Loucy (cell line): ENCODE data around the gene BLTP2.

Experiments used
- H2AFZ ChIP-seq: fragments of 200-600 bp; sonication (generic); 2 replicates; pipeline ENCODE4 v1.6.0; 2016; ENCODE audit warnings: antibody characterized with exemption, mild to moderate bottlenecking, low read length, moderate library complexity
- H3F3A ChIP-seq: fragments of 200-600 bp; 2 replicates; pipeline ENCODE4 v1.6.0; 2016; ENCODE audit warnings: antibody characterized with exemption, low read depth, mild to moderate bottlenecking
- H3K27me3 ChIP-seq: fragments of 200-600 bp; sonication (generic); 2 replicates; pipeline ENCODE4 v1.6.1; 2014; ENCODE audit warnings: low read length, mild to moderate bottlenecking; ENCODE audit not compliant: insufficient read depth, poor library complexity, severe bottlenecking
- H3K36me3 ChIP-seq: fragments of 200-600 bp; sonication (generic); 2 replicates; pipeline ENCODE4 v1.6.1; 2016; ENCODE audit warnings: low read length; ENCODE audit not compliant: insufficient read depth
- H3K4me1 ChIP-seq: fragments of 200-600 bp; sonication (generic); 2 replicates; pipeline ENCODE4 v1.5.1; 2014; ENCODE audit warnings: low read length, mild to moderate bottlenecking; ENCODE audit not compliant: insufficient read depth, poor library complexity, severe bottlenecking
- H3K4me2 ChIP-seq: fragments of 200-600 bp; sonication (generic); 2 replicates; pipeline ENCODE4 v1.6.0; 2014; ENCODE audit warnings: antibody characterized with exemption, low read length, low read depth, mild to moderate bottlenecking; ENCODE audit not compliant: poor library complexity, severe bottlenecking
- H3K4me3 ChIP-seq: fragments of 200-600 bp; sonication (generic); 2 replicates; pipeline ENCODE4 v1.5.1; 2014; ENCODE audit warnings: low read length, mild to moderate bottlenecking, mixed read lengths; ENCODE audit not compliant: poor library complexity, severe bottlenecking
- H3K79me2 ChIP-seq: fragments of 200-600 bp; sonication (generic); 2 replicates; pipeline ENCODE4 v1.6.1; 2014; ENCODE audit warnings: low read length; ENCODE audit not compliant: insufficient read depth
- H3K9ac ChIP-seq: fragments of 200-600 bp; sonication (generic); 2 replicates; pipeline ENCODE4 v1.6.0; 2014; ENCODE audit warnings: mild to moderate bottlenecking, low read depth, low read length, moderate library complexity; ENCODE audit not compliant: poor library complexity, severe bottlenecking
- H3K9me2 ChIP-seq: fragments of 200-600 bp; sonication (generic); replicated peaks from 2 replicates; pipeline ENCODE4 v1.6.1; 2016; ENCODE audit warnings: low read depth, low read length, mixed read lengths
- H3K9me3 ChIP-seq: fragments of 200-600 bp; sonication (generic); 2 replicates; pipeline ENCODE4 v1.6.1; 2014; ENCODE audit warnings: mild to moderate bottlenecking, antibody characterized with exemption, low read length, low read depth; ENCODE audit not compliant: insufficient read depth
- H4K20me1 ChIP-seq: fragments of 200-600 bp; sonication (generic); 2 replicates; pipeline ENCODE4 v1.6.0; 2014; ENCODE audit warnings: antibody characterized with exemption, low read length, mild to moderate bottlenecking; ENCODE audit not compliant: insufficient read depth, poor library complexity, severe bottlenecking
- CTCF ChIP-seq: fragments of 200-600 bp; sonication (generic); conservative IDR thresholded peaks from 2 replicates; pipeline ENCODE4 v1.5.1; 2014; ENCODE audit warnings: mild to moderate bottlenecking, antibody characterized with exemption, low read length
- EZH2phosphoT487 ChIP-seq: fragments of 200-600 bp; IDR thresholded peaks from 2 replicates; pipeline ENCODE4 v1.6.1; 2018; ENCODE audit warnings: antibody characterized with exemption, mild to moderate bottlenecking, moderate library complexity, borderline replicate concordance

BLTP2 gene

GRCh38 chr17:28675490-28675889, 30.5 kb upstream of the BLTP2 start:
- Histone ChIP-seq H3K27me3 (no peaks in the 10 kb centered on the region), H3K9me2 (no peaks in the 10 kb centered on the region), H3K4me2 (no peak overlapping the region), H3K9ac (no peak overlapping the region), H4K20me1 (no peaks in the 10 kb centered on the region), H3K9me3 (no peaks in the 10 kb centered on the region), H3F3A (no peaks in the 10 kb centered on the region), H2AFZ (no peak overlapping the region), H3K36me3 (peaks cover 83% of the 10 kb centered on the region), H3K79me2 (no peaks in the 10 kb centered on the region), H3K4me3 (no peak overlapping the region), H3K4me1 (no peaks in the 10 kb centered on the region)
- TF ChIP-seq CTCF = no peak
- no peak for TF ChIP-seq EZH2phosphoT487

GRCh38 chr17:28669918-28670317, 25.0 kb upstream of the BLTP2 start:
- no peak for TF ChIP-seq EZH2phosphoT487
- no peak for TF ChIP-seq CTCF
- H3K4me3 ChIP-seq = no peak overlapping the region
- peaks cover 42% of the 10 kb centered on the region for H3K79me2 ChIP-seq
- no peak overlapping the region for H3K9ac ChIP-seq
- H3K27me3 ChIP-seq = no peaks in the 10 kb centered on the region
- H3K9me3 ChIP-seq = no peaks in the 10 kb centered on the region
- peaks cover 31% of the 10 kb centered on the region for H4K20me1 ChIP-seq
- no peaks in the 10 kb centered on the region for H3K9me2 ChIP-seq
- H3K4me1 ChIP-seq = peaks cover 12% of the 10 kb centered on the region
- no peaks in the 10 kb centered on the region for H3F3A ChIP-seq
- H3K36me3 ChIP-seq = peaks cover 41% of the 10 kb centered on the region
- H2AFZ ChIP-seq = no peak overlapping the region
- H3K4me2 ChIP-seq = no peak overlapping the region

GRCh38 chr17:28667870-28668269, 22.9 kb upstream of the BLTP2 start:
- no peak for TF ChIP-seq EZH2phosphoT487
- no peak for TF ChIP-seq CTCF
- peaks cover 49% of the 10 kb centered on the region for H4K20me1 ChIP-seq

More at GRCh38 chr17:28667870-28668269, 22.9 kb upstream of the BLTP2 start:
- Histone ChIP-seq H3K4me1 (peaks cover 31% of the 10 kb centered on the region), H3K36me3 (peaks cover 20% of the 10 kb centered on the region; the same call in 1 of the 2 replicates), H3K9me3 (no peaks in the 10 kb centered on the region), H3K79me2 (peaks cover 62% of the 10 kb centered on the region), H3K4me2 (no peak overlapping the region), H3K9ac (peak overlapping the region; percentile 11), H3K9me2 (no peaks in the 10 kb centered on the region), H3F3A (no peaks in the 10 kb centered on the region), H2AFZ (no peak overlapping the region), H3K4me3 (no peak overlapping the region), H3K27me3 (no peaks in the 10 kb centered on the region)
